SK-N-SH (cell line): ENCODE results near the gene HNF1A.
"Not testable (repeated sequence)": the region's sequence is repeated elsewhere in the genome, so short reads cannot be mapped to it uniquely, and the experiment has no call there.

Experiments
- CTCF ChIP-seq: fragments of 200-600 bp; sonication (generic); IDR thresholded peaks from 2 replicates; pipeline ENCODE4 v1.6.1; 2017; ENCODE audit warnings: antibody characterized with exemption, mild to moderate bottlenecking, moderate library complexity
- GABPA ChIP-seq: IDR thresholded peaks from 2 replicates; pipeline ENCODE4 v1.4.0; 2012; ENCODE audit warnings: low read depth, mild to moderate bottlenecking
- MAX ChIP-seq: IDR thresholded peaks from 2 replicates; pipeline ENCODE4 v1.4.0; 2012; ENCODE audit warnings: low read depth
- MXI1 ChIP-seq: IDR thresholded peaks from 2 replicates; pipeline ENCODE4 v1.6.1; 2012; ENCODE audit warnings: mild to moderate bottlenecking, low read depth, low read length, improper control_type of control experiment
- NRF1 ChIP-seq: IDR thresholded peaks from 2 replicates; pipeline ENCODE4 v1.6.1; 2012; ENCODE audit warnings: low read depth, mild to moderate bottlenecking, low read length
- POLR2AphosphoS5 ChIP-seq: IDR thresholded peaks from 2 replicates; pipeline ENCODE4 v1.6.1; 2012; ENCODE audit warnings: low read depth, low read length
- RCOR1 ChIP-seq: fragments of 150-350 bp; IDR thresholded peaks from 2 replicates; pipeline ENCODE4 v1.6.1; 2017; ENCODE audit warnings: antibody characterized with exemption, low read length
- RFX5 ChIP-seq: IDR thresholded peaks from 2 replicates; pipeline ENCODE4 v1.6.1; 2012; ENCODE audit warnings: mild to moderate bottlenecking, improper control_type of control experiment, low read length
- SIN3A ChIP-seq: IDR thresholded peaks from 2 replicates; pipeline ENCODE4 v1.6.1; 2012; ENCODE audit warnings: low read depth, mild to moderate bottlenecking, low read length, moderate library complexity, borderline replicate concordance
- TEAD4 ChIP-seq: IDR thresholded peaks from 2 replicates; pipeline ENCODE4 v1.4.0; 2012; ENCODE audit warnings: mild to moderate bottlenecking, borderline replicate concordance; ENCODE audit not compliant: insufficient read depth
- USF1 ChIP-seq: IDR thresholded peaks from 2 replicates; pipeline ENCODE4 v1.4.0; 2012; ENCODE audit warnings: low read depth, borderline replicate concordance
- ZBTB33 ChIP-seq: IDR thresholded peaks from 2 replicates; pipeline ENCODE4 v1.4.0; 2012; ENCODE audit warnings: low read depth, borderline replicate concordance

- not testable (repeated sequence) for TF ChIP-seq CTCF, USF1, ZBTB33, MXI1, POLR2AphosphoS5, NRF1, RFX5, GABPA, MAX, TEAD4, RCOR1, SIN3A
Measured at GRCh38 chr12:120950260-120950799, 28.0 kb upstream of the HNF1A start.
